ENCODE results near the gene LRRC8E. TPM values are rescaled to one million over a fixed set of nuclear protein-coding genes. Genes with fewer than 3 reads are reported as not detected.

LRRC8E gene
- total RNA-seq, 2 donors from 2014 or later: 2.6 to 3.4 TPM

GRCh38 chr19:7845390-7846154 is 42.7 kb upstream of the LRRC8E start:
- Histone ChIP-seq H3K9me3 (no peaks in the 10 kb centered on the region), H3K4me3 (no peak overlapping the region), H3K27ac (no peak overlapping the region), H3K27me3 (no peaks in the 10 kb centered on the region), H3K4me1 (peaks cover 3% of the 10 kb centered on the region), H3K36me3 (replicated peaks in 1 of 2; ENCODE audit: insufficient read depth in 1 of 2, low read depth in 2 of 2) (no peaks in the 10 kb centered on the region)
- WGBS, 2 donors: 81 to 88% methylated on average over 8 to 20 of the region's 20 CpGs
- DNase-seq (no peak), ATAC-seq (no peak)
- intact Hi-C loops (cut with DNase I): no loop called here
- no peak for TF ChIP-seq CTCF (IDR thresholded peaks at IDR 0.05)

DNA sequence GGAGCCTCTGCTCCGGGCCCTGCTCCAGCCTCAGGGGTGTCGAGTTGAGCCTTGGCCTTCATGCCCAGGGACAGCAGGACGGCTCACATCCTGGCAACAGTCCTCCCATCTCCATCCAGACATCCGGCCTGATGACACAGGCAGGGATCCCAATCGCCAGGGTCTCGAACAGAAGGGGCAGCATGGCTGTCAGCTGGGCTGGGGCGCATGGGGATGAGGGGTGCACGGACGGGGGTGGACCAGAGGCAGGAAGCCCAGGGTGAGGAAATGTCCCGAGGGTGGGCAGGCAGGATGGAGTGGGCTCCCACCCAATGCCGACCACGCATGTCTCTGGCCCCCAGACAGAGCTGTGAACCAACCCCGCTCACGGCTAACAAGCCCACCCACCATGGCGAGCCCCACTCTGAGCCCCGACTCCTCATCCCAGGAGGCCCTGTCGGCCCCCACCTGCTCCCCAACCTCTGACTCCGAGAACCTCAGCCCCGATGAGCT is 42.1 kb upstream of the LRRC8E start:
- no peak for DNase-seq
- no peaks in the 10 kb centered on the region for H3K36me3 ChIP-seq (replicated peaks in 1 of 2; ENCODE audit: insufficient read depth in 1 of 2, low read depth in 2 of 2)
- ATAC-seq: no peak
- TF ChIP-seq CTCF (IDR thresholded peaks at IDR 0.05): no peak
- no peak for TF ChIP-seq POLR2A (IDR thresholded peaks at IDR 0.05)
- H3K9me3 ChIP-seq: no peaks in the 10 kb centered on the region
- H3K4me3 ChIP-seq: no peak overlapping the region
- 85 to 86% methylated on average over 7 to 19 of the region's 19 CpGs for WGBS, 2 donors
- intact Hi-C loops (cut with DNase I): no loop called here
- no peaks in the 10 kb centered on the region for H3K27me3 ChIP-seq
- H3K4me1 ChIP-seq: peaks cover 3% of the 10 kb centered on the region
- no peak overlapping the region for H3K27ac ChIP-seq

- DNase-seq (no peak), ATAC-seq (no peak)
- Histone ChIP-seq H3K27me3 (no peaks in the 10 kb centered on the region), H3K36me3 (replicated peaks in 1 of 2; ENCODE audit: insufficient read depth in 1 of 2, low read depth in 2 of 2) (no peaks in the 10 kb centered on the region), H3K4me1 (peaks cover 3% of the 10 kb centered on the region), H3K4me3 (no peak overlapping the region), H3K9me3 (no peaks in the 10 kb centered on the region), H3K27ac (no peak overlapping the region)
- no peak for TF ChIP-seq POLR2A (IDR thresholded peaks at IDR 0.05)
- no peak for TF ChIP-seq CTCF (IDR thresholded peaks at IDR 0.05)
- intact Hi-C loops (cut with DNase I): no loop called here
- 56 to 89% methylated on average over 1 to 23 of the region's 23 CpGs for WGBS, 2 donors
Observed at GRCh38 chr19:7847664-7848063, 40.6 kb upstream of the LRRC8E start.

- DNase-seq: no peak
- H3K36me3 ChIP-seq (replicated peaks in 1 of 2; ENCODE audit: insufficient read depth in 1 of 2, low read depth in 2 of 2): no peaks in the 10 kb centered on the region
Observed at GRCh38 chr19:7848779-7849457, 39.4 kb upstream of the LRRC8E start.

More at GRCh38 chr19:7848779-7849457, 39.4 kb upstream of the LRRC8E start:
- 85 to 87% methylated on average over 17 to 30 of the region's 34 CpGs for WGBS, 2 donors
- ATAC-seq: no peak
- Histone ChIP-seq H3K27me3 (no peaks in the 10 kb centered on the region), H3K27ac (no peak overlapping the region), H3K9me3 (no peaks in the 10 kb centered on the region), H3K4me3 (no peak overlapping the region), H3K4me1 (peaks cover 14% of the 10 kb centered on the region)
- intact Hi-C loops (cut with DNase I): no loop called here
- TF ChIP-seq POLR2A (IDR thresholded peaks at IDR 0.05): no peak
- TF ChIP-seq CTCF (IDR thresholded peaks at IDR 0.05): no peak

Measured in body of pancreas (tissue), 4 donors.